Activated B cell treated with CpG ODN at 0.5 μM for 24 hours (primary cell): ENCODE measurements around the gene BPIFB1. TPM values are rescaled to one million over a fixed set of nuclear protein-coding genes. Genes with fewer than 3 reads are reported as not detected.

Experiments used
- ATAC-seq: fragments of 200-7000 bp; cut with Tn5 transposase; one replicate; pipeline ENCODE4 v1.10.0; 2021; ENCODE audit warnings: low read depth, mild to moderate bottlenecking, moderate library complexity
- CTCF ChIA-PET: fragments of 350-600 bp; sonication (Branson Sonifier 250); formaldehyde crosslinking; loops from one replicate; lab custom pipeline; 2021; ENCODE audit warnings: antibody characterized with exemption; lab: Charles Lee
- POLR2A ChIA-PET: fragments of 350-600 bp; sonication (Branson Sonifier 250); formaldehyde crosslinking; loops from one replicate; lab custom pipeline; 2021; ENCODE audit warnings: antibody characterized with exemption; lab: Charles Lee
- DNase-seq: peaks from one replicate; pipeline ENCODE4 v3.0.0; 2022
- H3K27ac Mint-ChIP-seq: one replicate; pipeline ENCODE4 v1.8.0; 2020; ENCODE audit warnings: mixed read lengths
- H3K27me3 Mint-ChIP-seq: one replicate; pipeline ENCODE4 v1.8.0; 2021; ENCODE audit warnings: mixed read lengths
- H3K36me3 Mint-ChIP-seq: one replicate; pipeline ENCODE4 v1.8.0; 2021; ENCODE audit warnings: low read depth, mixed read lengths
- H3K4me1 Mint-ChIP-seq: one replicate; pipeline ENCODE4 v1.8.0; 2021; ENCODE audit warnings: mixed read lengths
- H3K4me3 Mint-ChIP-seq: one replicate; pipeline ENCODE4 v1.8.0; 2020; ENCODE audit warnings: mild to moderate bottlenecking, mixed read lengths
- H3K9me3 Mint-ChIP-seq: one replicate; pipeline ENCODE4 v1.8.0; 2020; ENCODE audit warnings: mixed read lengths
- CTCF ChIP-seq: fragments of 200-600 bp; IDR thresholded peaks from one replicate; pipeline ENCODE4 v1.8.0; 2022; ENCODE audit warnings: antibody characterized with exemption, mild to moderate bottlenecking
- intact Hi-C: fragments of 100-400 bp; cut with micrococcal nuclease; formaldehyde crosslinking; loops from one replicate; pipeline ENCODE4 v1.15.1; 2024
- total RNA-seq: library from RNA; stranded (reverse); gene quantifications from 2 replicates; pipeline ENCODE4 v1.2.3, GENCODE V29; 2022

The BPIFB1 gene
- total RNA-seq, 1 donor from 2014 or later = not detected

GRCh38 chr20:33249456-33249855 is 33.6 kb upstream of the BPIFB1 start:
- no peak for ATAC-seq
- POLR2A ChIA-PET = no interaction called here

GRCh38 chr20:33250666-33251065 is 32.3 kb upstream of the BPIFB1 start:
- Mint-ChIP-seq H3K4me3 (no peak overlapping the region), H3K4me1 (no peaks in the 10 kb centered on the region), H3K27ac (no peak overlapping the region), H3K27me3 (peaks cover 3% of the 10 kb centered on the region), H3K36me3 (no peaks in the 10 kb centered on the region), H3K9me3 (peaks cover 2% of the 10 kb centered on the region)
- ChIA-PET CTCF (no interaction called here), POLR2A (no interaction called here)
- ATAC-seq = no peak
- intact Hi-C loops = no loop called here
- TF ChIP-seq CTCF = no peak
- DNase-seq = no peak

More at GRCh38 chr20:33249456-33249855, 33.6 kb upstream of the BPIFB1 start:
- H3K27ac Mint-ChIP-seq = no peak overlapping the region
- CTCF ChIA-PET = no interaction called here
- no peak for DNase-seq
- no peak overlapping the region for H3K4me3 Mint-ChIP-seq
- intact Hi-C loops = no loop called here
- peaks cover 2% of the 10 kb centered on the region for H3K27me3 Mint-ChIP-seq
- H3K36me3 Mint-ChIP-seq = no peaks in the 10 kb centered on the region
- no peak for TF ChIP-seq CTCF
- H3K4me1 Mint-ChIP-seq = no peaks in the 10 kb centered on the region
- H3K9me3 Mint-ChIP-seq = peaks cover 2% of the 10 kb centered on the region

GRCh38 chr20:33251496-33251895 is 31.5 kb upstream of the BPIFB1 start:
- ChIA-PET CTCF (no interaction called here), POLR2A (no interaction called here)
- Mint-ChIP-seq H3K4me1 (no peaks in the 10 kb centered on the region), H3K27ac (no peak overlapping the region), H3K36me3 (no peaks in the 10 kb centered on the region), H3K4me3 (no peak overlapping the region), H3K9me3 (peaks cover 2% of the 10 kb centered on the region), H3K27me3 (peaks cover 7% of the 10 kb centered on the region)
- TF ChIP-seq CTCF = no peak
- DNase-seq (no peak), ATAC-seq (no peak)
- intact Hi-C loops = no loop called here

GRCh38 chr20:33252460-33252859 is 30.6 kb upstream of the BPIFB1 start:
- H3K4me3 Mint-ChIP-seq = no peak overlapping the region
- DNase-seq (no peak), ATAC-seq (no peak)
- no peak for TF ChIP-seq CTCF
- peaks cover 15% of the 10 kb centered on the region for H3K27me3 Mint-ChIP-seq
- peaks cover 2% of the 10 kb centered on the region for H3K9me3 Mint-ChIP-seq
- ChIA-PET CTCF (no interaction called here), POLR2A (no interaction called here)
- intact Hi-C loops = no loop called here
- no peak overlapping the region for H3K27ac Mint-ChIP-seq
- no peaks in the 10 kb centered on the region for H3K4me1 Mint-ChIP-seq
- H3K36me3 Mint-ChIP-seq = no peaks in the 10 kb centered on the region

GRCh38 chr20:33255005-33255404 is 28.0 kb upstream of the BPIFB1 start:
- Mint-ChIP-seq H3K9me3 (peaks cover 2% of the 10 kb centered on the region), H3K36me3 (no peaks in the 10 kb centered on the region), H3K4me3 (no peak overlapping the region), H3K4me1 (no peaks in the 10 kb centered on the region), H3K27me3 (peaks cover 18% of the 10 kb centered on the region), H3K27ac (no peak overlapping the region)
- ChIA-PET POLR2A (no interaction called here), CTCF (no interaction called here)
- DNase-seq (no peak), ATAC-seq (no peak)
- intact Hi-C loops = no loop called here
- TF ChIP-seq CTCF = no peak
